Esophagus squamous epithelium (tissue), 5 donors: ENCODE measurements around the gene OAS3. TPM values are rescaled to one million over a fixed set of nuclear protein-coding genes. Genes with fewer than 3 reads are reported as not detected.

Experiments
- DNase-seq: peaks from one replicate; lab custom pipeline; 2025; lab: John Stamatoyannopoulos, UW
- H3K27ac ChIP-seq, 4 donors: fragments of 200-600 bp; sonication (generic); one replicate each; pipeline ENCODE4 v1.5.1; 2016 to 2019; ENCODE audit warnings: mild to moderate bottlenecking in 1 of 4
- H3K27me3 ChIP-seq, 4 donors: fragments of 200-600 bp; sonication (generic); 1 replicate in 3 of 4; 2 replicates in 1 of 4; pipeline versions ENCODE4 v1.5.1 to v1.6.0; 2017 to 2021; ENCODE audit warnings: antibody characterized with exemption in 1 of 4
- H3K36me3 ChIP-seq, 3 donors: fragments of 200-600 bp; sonication (generic); one replicate each; pipeline ENCODE4 v1.5.1; 2016 to 2019
- H3K4me1 ChIP-seq, 3 donors: fragments of 200-600 bp; sonication (generic); one replicate each; pipeline ENCODE4 v1.5.1; 2017 to 2019
- H3K4me3 ChIP-seq, 4 donors: fragments of 200-600 bp; sonication (generic); 1 replicate in 3 of 4; 2 replicates in 1 of 4; pipeline ENCODE4 v1.5.1; 2016 to 2019; ENCODE audit warnings: mild to moderate bottlenecking in 2 of 4, moderate library complexity in 1 of 4
- H3K9me3 ChIP-seq, 3 donors: fragments of 200-600 bp; sonication (generic); one replicate each; pipeline ENCODE4 v1.5.1; 2016 to 2019
- CTCF ChIP-seq, 6 experiments: fragments of 450-650 bp in 4 of 6; fragments of 200-600 bp in 2 of 6; sonication (generic) in 2 of 6; IDR thresholded peaks; one replicate each; pipeline ENCODE4 v1.5.1; 2016 to 2019; ENCODE audit warnings: antibody characterized with exemption in 6 of 6, mild to moderate bottlenecking in 4 of 6, moderate library complexity in 4 of 6
- POLR2A ChIP-seq, 4 donors: fragments of 450-650 bp; IDR thresholded peaks; one replicate each; pipeline ENCODE4 v1.6.1; 2017; ENCODE audit warnings: antibody characterized with exemption in 4 of 4, mild to moderate bottlenecking in 4 of 4, moderate library complexity in 3 of 4
- whole genome bisulfite sequencing, 2 donors: methylation state at CpG; one replicate each; pipeline ENCODE4 v1.1.5; 2018; 5-methylcytosine and 5-hydroxymethylcytosine counted together
- intact Hi-C: fragments of 100-400 bp; cut with DNase I; formaldehyde crosslinking; loops from one replicate; pipeline ENCODE4 v1.15.0; 2022
- total RNA-seq, 4 donors: library from RNA; depleted of rRNA; stranded (reverse); fragments of >200 nt; gene quantifications; one replicate each; pipeline ENCODE4 v1.1.0, GENCODE V29; 2016
- donor health status: DM: yes; HTN: yes; CAD: no.

OAS3 gene
- total RNA-seq, 4 donors from 2014 or later: 25.2 to 40.0 (median 32.3) TPM

- WGBS, 2 donors: 87 to 96% methylated on average over 3 to 5 of the region's 9 CpGs
- H3K4me3 ChIP-seq: no peak overlapping the region
- TF ChIP-seq POLR2A (IDR thresholded peaks at IDR 0.05): no peak
- no peak for TF ChIP-seq CTCF (IDR thresholded peaks at IDR 0.05)
- peaks cover 16 to 97% (median 41%) of the 10 kb centered on the region in 3 donors for H3K36me3 ChIP-seq
- intact Hi-C loops: no loop called here
- DNase-seq: no peak
- no peaks in the 10 kb centered on the region for H3K4me1 ChIP-seq
- no peaks in the 10 kb centered on the region for H3K27me3 ChIP-seq
- no peaks in the 10 kb centered on the region for H3K9me3 ChIP-seq
- H3K27ac ChIP-seq: no peak overlapping the region
Observed at GRCh38 chr12:112967306-112967705, 29.0 kb downstream of the OAS3 start.

GRCh38 chr12:112967858-112968257 lies 29.6 kb downstream of the OAS3 start:
- H3K27me3 ChIP-seq: no peaks in the 10 kb centered on the region
- no peak overlapping the region for H3K27ac ChIP-seq
- TF ChIP-seq CTCF (IDR thresholded peaks at IDR 0.05) (no peak), POLR2A (IDR thresholded peaks at IDR 0.05) (no peak)
- peaks cover 16 to 92% (median 36%) of the 10 kb centered on the region in 3 donors for H3K36me3 ChIP-seq
- H3K4me1 ChIP-seq: no peaks in the 10 kb centered on the region
- no peaks in the 10 kb centered on the region for H3K9me3 ChIP-seq
- WGBS, 2 donors: no CpG with 5 or more reads among the region's 7 CpGs
- intact Hi-C loops: no loop called here
- no peak for DNase-seq
- no peak overlapping the region for H3K4me3 ChIP-seq

GRCh38 chr12:112969547-112970306 lies 31.5 kb downstream of the OAS3 start:
- Histone ChIP-seq H3K9me3 (no peaks in the 10 kb centered on the region), H3K36me3 (peaks cover 5 to 73% (median 25%) of the 10 kb centered on the region in 3 donors), H3K27me3 (no peaks in the 10 kb centered on the region), H3K27ac (no peak overlapping the region), H3K4me3 (no peak overlapping the region), H3K4me1 (no peaks in the 10 kb centered on the region)
- WGBS, 2 donors: 90 to 97% methylated on average over 3 to 8 of the region's 8 CpGs
- no peak for TF ChIP-seq POLR2A (IDR thresholded peaks at IDR 0.05)
- intact Hi-C loops: no loop called here
- no peak for DNase-seq

- 67 to 83% methylated on average over 2 of the region's 2 CpGs for WGBS, 2 donors
- no peak for DNase-seq
- H3K27ac ChIP-seq: no peak overlapping the region
- peaks cover 5 to 66% (median 21%) of the 10 kb centered on the region in 3 donors for H3K36me3 ChIP-seq
- intact Hi-C loops: no loop called here
- no peak overlapping the region for H3K4me3 ChIP-seq
- H3K27me3 ChIP-seq: no peaks in the 10 kb centered on the region
- H3K4me1 ChIP-seq: no peaks in the 10 kb centered on the region
- TF ChIP-seq CTCF (IDR thresholded peaks at IDR 0.05) (no peak), POLR2A (IDR thresholded peaks at IDR 0.05) (no peak)
- H3K9me3 ChIP-seq: no peaks in the 10 kb centered on the region
Observed at GRCh38 chr12:112970391-112970790, 32.1 kb downstream of the OAS3 start.

GRCh38 chr12:112971248-112971647 lies 33.0 kb downstream of the OAS3 start:
- no peaks in the 10 kb centered on the region for H3K4me1 ChIP-seq

More at GRCh38 chr12:112971248-112971647, 33.0 kb downstream of the OAS3 start:
- WGBS, 2 donors: 79 to 94% methylated on average over 2 to 3 of the region's 5 CpGs
- Histone ChIP-seq H3K9me3 (no peaks in the 10 kb centered on the region), H3K36me3 (peaks cover 5 to 58% (median 13%) of the 10 kb centered on the region in 3 donors), H3K27me3 (no peaks in the 10 kb centered on the region), H3K4me3 (no peak overlapping the region), H3K27ac (no peak overlapping the region)
- intact Hi-C loops: no loop called here
- TF ChIP-seq POLR2A (IDR thresholded peaks at IDR 0.05) (no peak), CTCF (IDR thresholded peaks at IDR 0.05) (no peak)
- no peak for DNase-seq
